ENCODE data around the gene FERMT1. TPM values are rescaled to one million over a fixed set of nuclear protein-coding genes. Genes with fewer than 3 reads are reported as not detected.

Gene FERMT1
- total RNA-seq, 1 experiment from 2014 or later = 1.3 TPM

- ChIA-PET CTCF (no interaction called here), POLR2A (ENCODE audit: low non-redundant PET) (no interaction called here)
- no TSS peak for BruUV-seq (replicated peaks)
- H3K36me3 ChIP-seq (ENCODE audit: insufficient read depth, low read length, poor library complexity, severe bottlenecking) = peaks cover 44% of the 10 kb centered on the region
- peaks cover 15% of the 10 kb centered on the region for H3K9me3 ChIP-seq (ENCODE audit: low read depth, low read length, poor library complexity, severe bottlenecking)
- TF ChIP-seq EZH2 (IDR thresholded peaks at IDR 0.05; ENCODE audit: borderline replicate concordance, low read depth, low read length, poor library complexity, severe bottlenecking) = no peak
- no peak for TF ChIP-seq CTCF (conservative IDR thresholded peaks at IDR 0.05; ENCODE audit: low read depth, low read length)
- intact Hi-C loops (cut with micrococcal nuclease; ENCODE audit: unreplicated experiment) = no loop called here
- no peak for DNase-seq (ENCODE audit: low spot score)
- H3K27me3 ChIP-seq (replicated peaks; ENCODE audit: insufficient read depth, low read depth, low read length, poor library complexity) = no peaks in the 10 kb centered on the region
- no peak overlapping the region for H3K27ac ChIP-seq (ENCODE audit: low read depth, low read length, poor library complexity, severe bottlenecking)
- no peaks in the 10 kb centered on the region for H3K4me1 ChIP-seq (ENCODE audit: insufficient read depth, low read length, poor library complexity, severe bottlenecking)
- no peak overlapping the region for H3K4me3 ChIP-seq (ENCODE audit: low read depth, low read length, poor library complexity, severe bottlenecking)
Measured at GRCh38 chr20:6026051-6026450, 96.8 kb downstream of the FERMT1 start.

Other genes with a start within 250 kb of the FERMT1 start
- gene CHGB, start 211.5 kb downstream of the FERMT1 start, total RNA-seq (2021) = 0.45 and 0.55 TPM in 2 replicates
- gene TRMT6, start 172.5 kb downstream of the FERMT1 start, total RNA-seq (2021) = 38.6 and 41.6 TPM in 2 replicates
- gene MCM8, start 172.4 kb downstream of the FERMT1 start, total RNA-seq (2021) = 49.7 and 56.4 TPM in 2 replicates
- 43.4 and 51.5 TPM in 2 replicates for gene CRLS1, start 116.9 kb downstream of the FERMT1 start, total RNA-seq (2021)
- 0.15 TPM in 1 of 2 replicates, not detected in the other for gene LRRN4, start 69.0 kb downstream of the FERMT1 start, total RNA-seq (2021)

All from A673 (cell line).